DMS 273 (cell line): ENCODE measurements around the gene ENPP5.

Source experiments
- DNase-seq: peaks from one replicate; lab custom pipeline; 2025; ENCODE audit not compliant: unreplicated experiment; lab: John Stamatoyannopoulos, UW

The ENPP5 gene

DNA sequence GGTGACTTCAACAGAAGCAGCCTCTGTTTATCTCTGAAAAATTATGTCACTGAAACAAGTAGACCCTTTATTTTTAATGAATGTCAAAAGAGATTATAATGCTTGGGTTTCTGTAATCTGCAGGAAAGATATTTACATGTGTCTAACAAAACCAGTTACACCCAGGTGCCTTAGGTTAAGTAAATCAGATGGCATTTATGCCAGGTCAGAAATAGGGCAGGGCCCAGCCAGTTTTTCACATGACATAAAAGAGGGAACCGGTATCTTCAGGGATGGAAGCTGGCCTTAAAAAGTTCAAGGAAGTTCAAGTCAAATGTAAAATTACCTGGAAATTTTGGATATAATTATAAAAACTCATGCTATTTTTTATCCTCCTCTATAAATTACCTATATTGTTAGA, 55.1 kb downstream of the ENPP5 start:
- DNase-seq: no peak

DNA sequence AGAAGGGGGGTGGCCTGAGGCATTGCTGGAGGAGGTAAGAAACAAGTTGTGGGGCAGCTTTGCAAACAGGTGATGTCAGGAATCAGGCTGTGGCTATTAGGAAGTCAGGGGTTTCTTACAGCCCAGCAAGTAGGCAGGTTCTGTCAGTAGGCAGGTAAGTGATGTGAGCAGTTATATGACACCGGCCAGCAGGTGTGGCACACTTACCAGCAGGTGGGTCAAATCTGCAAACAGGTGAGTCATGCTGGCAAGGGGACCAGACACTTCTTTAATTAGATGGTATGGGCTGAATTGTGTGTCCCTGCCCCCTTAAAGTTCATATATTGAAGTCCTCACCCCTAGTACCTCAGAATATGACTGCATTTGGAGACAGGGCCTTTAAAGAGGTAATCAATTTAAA, 57.4 kb downstream of the ENPP5 start:
- DNase-seq: no peak
